ENCODE data around the gene COL25A1. TPM values are rescaled to one million over a fixed set of nuclear protein-coding genes. Genes with fewer than 3 reads are reported as not detected.

The COL25A1 gene
- total RNA-seq, 4 donors from 2014 or later = 0.14 to 1.6 (median 0.32) TPM; not detected in 1

DNA sequence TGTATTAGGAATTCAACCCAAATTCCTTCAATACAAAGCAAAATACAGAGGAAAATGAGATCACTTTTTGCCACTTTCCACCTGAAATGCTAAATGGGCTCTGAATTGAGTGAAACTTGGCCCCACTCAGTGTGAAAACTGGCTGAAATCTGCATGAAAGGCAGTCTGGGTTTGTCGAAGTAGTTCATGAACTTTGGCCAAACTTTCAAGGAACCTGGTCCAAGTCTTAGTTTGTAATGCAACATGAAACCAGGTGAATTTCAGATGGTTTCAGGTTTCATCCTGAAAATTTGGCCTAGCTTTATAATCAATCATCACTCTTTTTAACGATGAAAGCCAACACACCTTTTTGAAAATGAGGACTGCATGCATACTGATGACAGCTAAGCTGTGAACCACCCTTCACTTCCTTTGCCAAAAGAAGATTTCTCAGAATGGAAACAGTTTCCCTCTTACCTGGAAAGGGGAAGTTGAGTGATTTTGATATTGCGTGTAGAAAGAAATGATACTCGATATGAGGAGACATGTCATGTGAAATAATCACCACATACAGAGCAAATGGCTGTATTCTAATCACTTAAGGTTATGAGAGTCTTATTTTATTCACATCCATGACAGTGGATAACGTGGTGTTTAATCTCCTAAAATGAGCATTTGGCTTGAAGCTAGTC, 329.7 kb downstream of the COL25A1 start:
- Histone ChIP-seq H3K36me3 (no peaks in the 10 kb centered on the region), H3K27me3 (no peaks in the 10 kb centered on the region), H3K9me3 (no peaks in the 10 kb centered on the region), H3K4me3 (no peak overlapping the region), H3K27ac (no peak overlapping the region), H3K4me1 (no peaks in the 10 kb centered on the region)
- intact Hi-C loops (cut with DNase I; ENCODE audit: low total_unique reads) = no loop called here
- DNase-seq = no peak
- in situ Hi-C loops (cut with MboI; ENCODE audit: low pct_ligation_motif_present in 1 of 4, low pct_unique_long_range_greater_than_20kb in 1 of 4, low sequenced_read_pairs in 3 of 4) = no loop called here
- TF ChIP-seq POLR2A (IDR thresholded peaks at IDR 0.05) (no peak), EP300 (IDR thresholded peaks at IDR 0.05; ENCODE audit: low read depth) (no peak), POLR2AphosphoS5 (IDR thresholded peaks at IDR 0.05) (no peak)
- TF ChIP-seq, protein P1, sequence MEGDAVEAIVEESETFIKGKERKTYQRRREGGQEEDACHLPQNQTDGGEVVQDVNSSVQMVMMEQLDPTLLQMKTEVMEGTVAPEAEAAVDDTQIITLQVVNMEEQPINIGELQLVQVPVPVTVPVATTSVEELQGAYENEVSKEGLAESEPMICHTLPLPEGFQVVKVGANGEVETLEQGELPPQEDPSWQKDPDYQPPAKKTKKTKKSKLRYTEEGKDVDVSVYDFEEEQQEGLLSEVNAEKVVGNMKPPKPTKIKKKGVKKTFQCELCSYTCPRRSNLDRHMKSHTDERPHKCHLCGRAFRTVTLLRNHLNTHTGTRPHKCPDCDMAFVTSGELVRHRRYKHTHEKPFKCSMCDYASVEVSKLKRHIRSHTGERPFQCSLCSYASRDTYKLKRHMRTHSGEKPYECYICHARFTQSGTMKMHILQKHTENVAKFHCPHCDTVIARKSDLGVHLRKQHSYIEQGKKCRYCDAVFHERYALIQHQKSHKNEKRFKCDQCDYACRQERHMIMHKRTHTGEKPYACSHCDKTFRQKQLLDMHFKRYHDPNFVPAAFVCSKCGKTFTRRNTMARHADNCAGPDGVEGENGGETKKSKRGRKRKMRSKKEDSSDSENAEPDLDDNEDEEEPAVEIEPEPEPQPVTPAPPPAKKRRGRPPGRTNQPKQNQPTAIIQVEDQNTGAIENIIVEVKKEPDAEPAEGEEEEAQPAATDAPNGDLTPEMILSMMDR (IDR thresholded peaks at IDR 0.05) = no peak
- 52 to 71% methylated on average over 4 to 5 of the region's 5 CpGs for WGBS, 2 donors (ENCODE audit: low coverage in 1 of 2)

DNA sequence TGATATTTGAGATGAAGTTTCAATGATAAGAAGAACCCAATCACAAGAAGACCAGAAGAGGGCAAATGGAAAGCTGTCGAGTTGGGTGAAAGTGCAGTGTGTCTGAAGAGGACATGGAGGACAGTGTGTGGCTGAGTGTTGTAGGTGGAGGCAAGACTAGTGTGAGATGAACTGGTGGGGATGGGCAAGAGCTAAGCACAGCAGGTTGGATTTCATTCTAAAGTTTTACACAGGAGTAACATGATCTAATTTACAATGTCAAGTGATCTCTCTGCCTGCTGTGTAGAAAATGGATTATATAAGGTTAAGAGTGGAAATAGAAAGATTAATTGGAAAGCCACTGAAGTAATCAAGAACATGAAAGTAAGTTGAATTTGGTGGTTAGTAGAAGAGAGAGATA, 331.0 kb downstream of the COL25A1 start:
- intact Hi-C loops (cut with DNase I; ENCODE audit: low total_unique reads) (no loop called here), in situ Hi-C loops (cut with MboI; ENCODE audit: low pct_ligation_motif_present in 1 of 4, low pct_unique_long_range_greater_than_20kb in 1 of 4, low sequenced_read_pairs in 3 of 4) (no loop called here)
- Histone ChIP-seq H3K27me3 (no peaks in the 10 kb centered on the region), H3K9me3 (no peaks in the 10 kb centered on the region), H3K4me1 (no peaks in the 10 kb centered on the region), H3K36me3 (no peaks in the 10 kb centered on the region), H3K27ac (no peak overlapping the region), H3K4me3 (no peak overlapping the region)
- TF ChIP-seq POLR2A (IDR thresholded peaks at IDR 0.05) = no peak
- no peak for TF ChIP-seq EP300 (IDR thresholded peaks at IDR 0.05; ENCODE audit: low read depth)
- TF ChIP-seq POLR2AphosphoS5 (IDR thresholded peaks at IDR 0.05) = no peak
- TF ChIP-seq, protein P1 (IDR thresholded peaks at IDR 0.05) = no peak
- WGBS, 2 donors (ENCODE audit: low coverage in 1 of 2) = 0% methylated on average over 1 of the region's 1 CpG
- no peak for DNase-seq

DNA sequence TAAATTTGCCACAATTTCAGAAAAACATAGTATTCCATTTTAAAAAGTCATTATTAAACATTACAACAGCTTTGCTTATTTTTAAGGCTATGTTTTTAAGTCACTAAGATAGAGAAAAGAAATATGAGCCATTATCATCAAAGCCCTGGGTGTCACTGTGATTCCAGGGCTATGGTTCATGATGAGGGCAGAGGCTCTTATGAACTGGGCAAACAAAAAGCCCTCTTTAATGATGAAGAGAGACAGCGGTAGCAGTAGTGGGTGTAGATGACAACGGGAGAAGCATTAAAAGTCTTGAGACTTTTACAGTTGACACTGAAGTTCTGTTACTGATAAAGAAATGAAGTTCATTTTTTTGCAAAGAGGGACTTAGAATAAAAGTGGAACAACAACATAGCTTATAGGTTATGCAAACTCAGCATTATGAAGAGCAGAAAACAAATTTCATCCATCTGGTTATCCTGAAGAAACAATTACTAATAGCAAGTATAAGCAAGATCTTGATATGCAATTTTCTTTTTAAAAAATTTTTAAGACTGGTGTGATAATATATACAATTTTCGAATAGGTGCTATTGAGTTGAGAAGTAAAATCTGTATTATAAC, 336.9 kb downstream of the COL25A1 start:
- Histone ChIP-seq H3K27me3 (no peaks in the 10 kb centered on the region), H3K27ac (no peak overlapping the region), H3K4me3 (no peak overlapping the region), H3K36me3 (no peaks in the 10 kb centered on the region), H3K9me3 (no peaks in the 10 kb centered on the region), H3K4me1 (no peaks in the 10 kb centered on the region)
- DNase-seq = no peak
- 41 to 52% methylated on average over 3 of the region's 3 CpGs for WGBS, 2 donors (ENCODE audit: low coverage in 1 of 2)
- in situ Hi-C loops (cut with MboI; ENCODE audit: low pct_ligation_motif_present in 1 of 4, low pct_unique_long_range_greater_than_20kb in 1 of 4, low sequenced_read_pairs in 3 of 4) = no loop called here
- TF ChIP-seq POLR2AphosphoS5 (IDR thresholded peaks at IDR 0.05) (no peak), EP300 (IDR thresholded peaks at IDR 0.05; ENCODE audit: low read depth) (no peak), POLR2A (IDR thresholded peaks at IDR 0.05) (no peak)
- TF ChIP-seq, protein P1 (IDR thresholded peaks at IDR 0.05) = no peak
- intact Hi-C loops (cut with DNase I; ENCODE audit: low total_unique reads) = no loop called here

DNA sequence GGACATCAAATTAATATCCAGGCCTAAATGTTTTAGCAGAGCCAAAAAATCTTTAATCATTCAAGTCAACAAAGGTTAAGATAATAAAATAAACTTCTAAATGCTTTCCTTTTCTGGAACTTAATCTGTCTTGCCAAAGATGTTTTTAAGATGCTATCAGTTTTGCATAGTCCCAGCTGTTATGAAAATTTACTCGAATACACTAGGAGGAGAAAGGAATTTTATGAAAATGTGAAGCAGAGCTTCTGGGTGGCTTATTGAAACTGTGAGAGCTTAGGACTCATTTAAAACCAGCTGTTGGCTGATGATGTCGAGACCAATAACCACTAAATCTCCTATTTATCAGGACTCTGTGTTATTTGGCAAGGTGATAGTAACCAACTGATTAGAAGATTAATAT, 337.4 kb downstream of the COL25A1 start:
- 50 to 61% methylated on average over 2 of the region's 2 CpGs for WGBS, 2 donors (ENCODE audit: low coverage in 1 of 2)
- H3K27ac ChIP-seq = no peak overlapping the region
- no peaks in the 10 kb centered on the region for H3K27me3 ChIP-seq
- TF ChIP-seq, protein P1 (IDR thresholded peaks at IDR 0.05) = no peak
- TF ChIP-seq POLR2AphosphoS5 (IDR thresholded peaks at IDR 0.05) (no peak), EP300 (IDR thresholded peaks at IDR 0.05; ENCODE audit: low read depth) (no peak), POLR2A (IDR thresholded peaks at IDR 0.05) (no peak)
- in situ Hi-C loops (cut with MboI; ENCODE audit: low pct_ligation_motif_present in 1 of 4, low pct_unique_long_range_greater_than_20kb in 1 of 4, low sequenced_read_pairs in 3 of 4) = no loop called here
- H3K36me3 ChIP-seq = no peaks in the 10 kb centered on the region
- intact Hi-C loops (cut with DNase I; ENCODE audit: low total_unique reads) = no loop called here
- no peak overlapping the region for H3K4me3 ChIP-seq
- no peaks in the 10 kb centered on the region for H3K4me1 ChIP-seq
- H3K9me3 ChIP-seq = no peaks in the 10 kb centered on the region
- DNase-seq = no peak
